HL-60/S4 treated with retinoic acid at 250 ng/mL for 4 days and 3 days (cell line): ENCODE measurements around the gene PAXX.

Experiments used
- in situ Hi-C: fragments of 300-500 bp; cut with MboI; formaldehyde crosslinking; loops from 2 replicates; pipeline ENCODE4 v1.7.0; 2022; ENCODE audit warnings: low sequenced_read_pairs

Gene PAXX, protein sequence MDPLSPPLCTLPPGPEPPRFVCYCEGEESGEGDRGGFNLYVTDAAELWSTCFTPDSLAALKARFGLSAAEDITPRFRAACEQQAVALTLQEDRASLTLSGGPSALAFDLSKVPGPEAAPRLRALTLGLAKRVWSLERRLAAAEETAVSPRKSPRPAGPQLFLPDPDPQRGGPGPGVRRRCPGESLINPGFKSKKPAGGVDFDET

DNA sequence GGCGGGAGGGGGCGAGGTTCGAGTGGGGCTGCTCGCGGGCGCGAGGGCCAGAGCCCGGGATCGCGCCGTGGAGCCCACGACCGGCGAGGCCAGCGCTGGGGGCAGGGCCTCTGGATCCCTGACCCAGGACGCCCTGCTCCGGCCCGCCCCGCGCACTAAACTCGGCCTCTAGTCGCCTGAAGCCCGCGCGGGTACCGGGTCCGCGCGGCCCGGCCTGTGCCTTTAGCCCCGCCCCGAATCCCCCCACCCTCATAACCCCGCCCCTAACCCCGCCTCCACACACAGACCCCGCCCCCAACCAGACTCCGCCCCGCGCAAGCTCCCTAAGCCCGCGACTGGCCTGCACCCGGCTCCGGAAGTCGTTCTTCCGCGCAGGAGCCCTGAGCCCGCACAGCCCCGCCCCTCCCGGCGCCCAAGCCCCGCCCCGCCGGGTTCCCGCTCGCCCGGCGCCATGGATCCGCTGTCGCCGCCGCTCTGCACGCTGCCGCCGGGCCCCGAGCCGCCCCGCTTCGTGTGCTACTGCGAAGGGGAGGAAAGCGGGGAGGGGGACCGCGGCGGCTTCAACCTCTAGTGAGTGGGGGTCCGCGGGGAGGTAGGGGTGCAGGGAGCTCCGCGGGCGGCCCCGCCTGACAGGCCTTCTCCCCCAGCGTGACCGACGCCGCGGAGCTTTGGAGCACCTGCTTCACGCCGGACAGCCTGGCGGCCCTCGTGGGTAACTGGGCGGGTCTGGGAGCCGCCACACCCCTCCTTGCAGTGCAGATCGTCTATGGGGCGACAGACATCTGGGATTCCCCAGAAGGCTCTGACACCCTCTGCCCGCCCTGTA, at the start of gene PAXX:
TSS of gene PAXX (plus strand) at position 430 of the 826 bp plus-strand sequence. CDS start at position 452, 22 bp downstream.
- in situ Hi-C loops = no loop called here

DNA sequence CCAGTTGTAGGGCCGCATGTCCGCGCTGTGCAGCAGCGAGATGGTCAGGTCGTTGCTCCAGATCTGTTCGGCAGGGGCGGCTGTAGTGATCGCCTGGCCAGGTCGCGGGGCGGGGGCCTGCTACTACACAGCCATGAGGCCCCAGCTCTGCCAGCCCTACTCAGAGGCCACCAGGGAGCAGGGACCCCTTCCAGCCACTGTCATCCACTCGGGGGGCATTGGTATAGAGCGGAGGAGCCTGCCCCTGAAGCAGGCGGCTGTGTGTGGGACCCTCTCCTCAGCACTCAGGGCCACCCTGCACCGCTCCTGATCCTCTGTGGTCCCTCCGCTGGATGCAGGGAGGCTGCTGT, 49.4 kb upstream of the PAXX start:
- in situ Hi-C loops = no loop called here

GRCh38 chr9:136943291-136944211, 48.7 kb upstream of the PAXX start:
- in situ Hi-C loops = no loop called here

DNA sequence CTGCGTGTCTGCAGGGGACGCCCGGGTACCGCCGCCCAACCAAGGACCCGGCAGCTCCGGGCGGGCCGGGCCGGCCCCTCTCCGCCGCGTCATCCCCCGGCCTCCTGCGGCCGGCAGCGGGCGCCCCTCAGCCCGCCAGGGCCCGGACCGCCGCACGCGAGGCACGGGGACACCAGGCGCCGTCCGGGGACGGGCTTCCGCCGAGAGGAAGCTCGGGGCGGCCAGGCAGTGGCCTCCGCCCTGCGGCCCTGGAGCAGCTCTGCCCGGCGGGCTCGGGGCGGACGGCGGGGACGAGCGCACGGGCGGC, 48.1 kb upstream of the PAXX start:
- in situ Hi-C loops = no loop called here

GRCh38 chr9:136944519-136945332, 47.5 kb upstream of the PAXX start, which contains the start of the genes C8G and FBXW5:
Gene C8G, plus strand, starts transcription at chr9:136945243. Its CDS starts 78 bp downstream, at chr9:136945321.
Gene FBXW5, minus strand, starts transcription at chr9:136944738. Its CDS starts 655 bp downstream, at chr9:136944083.
- in situ Hi-C loops = no loop called here

- in situ Hi-C loops = no loop called here
These were observed 46.6 kb upstream of the PAXX start for GRCh38 chr9:136945333-136946227.

DNA sequence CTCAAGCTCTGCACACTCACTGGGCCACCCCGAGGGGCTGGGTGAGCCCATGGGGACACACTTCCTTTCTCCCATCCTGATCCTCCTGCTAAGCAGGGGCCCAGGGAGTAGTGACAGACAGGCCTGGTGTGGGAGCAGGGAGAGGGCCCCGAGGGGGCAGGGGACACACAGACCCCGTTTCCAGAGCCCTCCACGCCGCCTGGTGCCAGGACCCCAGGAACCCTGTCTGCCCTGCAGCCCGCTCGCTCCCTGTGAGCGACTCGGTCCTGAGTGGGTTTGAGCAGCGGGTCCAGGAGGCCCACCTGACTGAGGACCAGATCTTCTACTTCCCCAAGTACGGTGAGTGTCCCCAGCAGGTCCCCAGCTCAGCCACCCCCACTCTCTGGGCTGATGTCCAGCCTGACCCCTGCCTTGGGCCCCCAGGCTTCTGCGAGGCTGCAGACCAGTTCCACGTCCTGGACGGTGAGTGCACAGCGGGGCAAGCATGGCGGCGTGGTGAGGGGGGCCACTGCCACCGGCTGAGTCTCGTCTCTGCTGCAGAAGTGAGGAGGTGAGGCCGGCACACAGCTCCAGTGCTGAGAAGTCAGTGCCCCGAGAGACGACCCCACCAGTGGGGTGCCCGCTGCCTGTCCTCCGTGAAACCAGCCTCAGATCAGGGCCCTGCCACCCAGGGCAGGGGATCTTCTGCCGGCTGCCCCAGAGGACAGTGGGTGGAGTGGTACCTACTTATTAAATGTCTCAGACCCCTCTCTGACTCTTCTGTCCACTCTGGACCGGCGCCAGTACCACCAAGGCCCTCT, 45.8 kb upstream of the PAXX start:
- in situ Hi-C loops = no loop called here

GRCh38 chr9:136947028-136947891, 45.0 kb upstream of the PAXX start:
- in situ Hi-C loops = no loop called here

DNA sequence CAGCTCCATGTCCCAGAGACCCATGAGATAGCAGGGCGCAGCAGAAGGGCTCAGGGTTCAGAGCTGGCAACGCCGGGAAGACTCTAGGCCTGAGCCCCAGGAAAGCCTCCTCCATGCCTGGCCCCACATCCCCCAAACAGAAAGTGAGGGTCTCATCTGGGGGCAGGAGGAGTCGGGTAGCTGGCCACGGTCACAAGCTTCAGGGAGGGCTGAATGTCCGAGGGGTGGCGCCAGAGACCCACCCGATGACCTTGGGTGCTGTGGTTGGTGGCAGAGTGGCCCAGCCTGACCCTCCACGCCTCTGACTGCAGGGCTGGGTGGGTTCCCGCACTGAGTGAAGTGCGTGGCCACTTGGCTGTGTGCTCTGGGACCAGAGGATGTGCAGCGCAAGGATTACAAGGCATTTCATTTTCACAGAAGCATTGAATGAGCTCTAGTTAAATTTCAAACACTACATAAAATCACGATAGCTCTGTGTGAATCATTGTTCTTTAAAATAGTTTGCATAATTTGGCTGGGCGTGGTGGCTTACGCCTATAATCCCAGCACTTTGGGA, 44.2 kb upstream of the PAXX start:
- in situ Hi-C loops = no loop called here

GRCh38 chr9:136949239-136949816, 42.9 kb upstream of the PAXX start:
- in situ Hi-C loops = no loop called here

DNA sequence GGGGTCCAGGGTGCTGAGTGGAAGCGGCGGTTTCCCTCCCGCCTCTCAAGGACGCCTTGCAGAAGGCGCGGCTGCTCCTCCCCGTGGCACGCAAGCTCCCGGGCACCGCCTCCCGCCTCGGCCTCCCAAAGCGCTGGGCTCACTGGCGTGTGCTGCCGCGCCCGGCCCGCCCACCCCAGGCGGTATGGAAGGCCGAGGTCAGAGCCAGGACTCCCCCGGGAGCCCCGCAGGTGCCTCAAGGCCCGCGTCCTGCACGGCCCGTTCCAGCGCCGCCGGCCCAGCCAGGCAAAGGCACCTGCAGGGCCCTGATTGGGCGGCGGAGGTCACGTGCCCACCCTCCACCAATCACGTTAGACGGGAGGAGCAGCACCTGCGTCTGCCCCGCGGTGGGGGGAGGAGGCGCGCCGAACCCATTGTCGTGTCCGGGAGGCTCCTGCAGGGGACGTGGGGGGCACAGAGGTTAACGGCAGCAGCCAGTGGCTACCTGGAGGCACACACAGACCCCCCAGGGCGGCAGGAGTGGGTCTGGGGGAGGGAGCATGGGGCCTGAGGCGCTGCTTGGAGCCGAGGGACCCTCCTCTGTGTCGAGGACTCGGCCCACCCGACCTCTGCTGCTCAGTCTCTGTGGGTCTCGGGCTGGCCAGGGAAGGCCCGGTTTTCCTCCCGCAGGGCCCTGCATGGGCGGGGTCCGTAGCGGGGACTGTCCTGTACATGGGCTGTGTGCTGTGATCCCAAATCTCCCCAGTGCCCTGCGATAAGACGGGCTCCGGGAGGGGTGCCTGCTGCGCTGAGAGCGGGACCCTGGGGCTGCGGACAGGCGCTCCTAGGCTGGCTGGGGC, 42.2 kb upstream of the PAXX start:
- in situ Hi-C loops = no loop called here

GRCh38 chr9:136950656-136951276, 41.5 kb upstream of the PAXX start:
- in situ Hi-C loops = no loop called here

DNA sequence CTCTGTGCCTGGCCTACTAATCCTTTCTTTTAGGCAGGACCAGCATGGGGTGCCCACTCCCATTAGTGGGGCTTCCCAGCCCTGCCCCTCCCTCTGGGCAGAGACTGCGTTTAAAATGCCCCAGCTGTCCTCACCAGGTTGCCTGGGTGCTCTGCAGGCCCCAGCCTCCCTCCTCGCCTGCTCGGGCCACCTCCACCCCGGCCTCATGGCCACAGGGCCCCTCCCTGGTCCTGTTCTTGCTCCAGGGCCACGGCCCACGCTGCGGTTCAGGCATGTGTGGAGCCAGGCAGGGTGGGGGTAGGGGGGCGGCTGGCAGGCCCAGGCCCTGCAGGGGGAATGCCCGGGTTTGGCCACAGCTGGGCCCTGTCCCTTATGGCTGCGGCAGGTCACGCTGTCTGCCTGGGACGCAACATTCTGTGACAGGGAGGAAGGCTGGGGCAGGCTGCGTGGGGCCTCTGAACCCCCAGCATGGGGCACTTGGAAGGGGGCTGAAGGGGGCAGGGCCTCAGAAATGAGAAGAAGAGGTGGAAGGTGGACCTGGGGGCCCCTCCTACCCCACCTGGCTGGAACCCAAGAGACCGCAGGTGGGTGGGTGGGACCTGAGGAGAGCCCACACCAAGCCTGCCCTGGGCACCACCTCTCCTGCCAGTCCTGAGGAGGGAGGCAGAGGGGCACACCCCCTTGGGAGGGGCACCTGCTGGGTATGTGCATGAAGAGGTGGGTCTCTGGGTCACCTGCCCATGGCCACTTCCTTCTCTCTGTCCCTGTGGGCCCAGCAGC, 40.5 kb upstream of the PAXX start, which contains the start of gene LCN12:
TSS of gene LCN12 (plus strand) at position 733 of the 780 bp plus-strand sequence. CDS start 55 bp downstream, outside the sequence.
- in situ Hi-C loops = no loop called here

GRCh38 chr9:136952321-136952850, 39.8 kb upstream of the PAXX start:
- in situ Hi-C loops = no loop called here
